Endodermal cell (in vitro differentiated cells): Measurements from ENCODE around the gene ACTN4. TPM values are rescaled to one million over a fixed set of nuclear protein-coding genes. Genes with fewer than 3 reads are reported as not detected.

ENCODE experiments used
- DNase-seq: peaks from one replicate; pipeline ENCODE4 v3.0.0-alpha.2; 2017
- H3K27ac ChIP-seq: 2 replicates; pipeline ENCODE4 v1.5.1; 2013; ENCODE audit warnings: mild to moderate bottlenecking, low read depth, low read length, moderate library complexity
- H3K27me3 ChIP-seq: 2 replicates; pipeline ENCODE4 v1.6.1; 2013; ENCODE audit warnings: mild to moderate bottlenecking, low read length, moderate library complexity; ENCODE audit not compliant: insufficient read depth, control insufficient read depth, poor library complexity, severe bottlenecking
- H3K36me3 ChIP-seq: 2 replicates; pipeline ENCODE4 v1.7.0; 2013; ENCODE audit warnings: mild to moderate bottlenecking, low read length, moderate library complexity; ENCODE audit not compliant: control insufficient read depth, insufficient read depth
- H3K4me1 ChIP-seq: one replicate; pipeline ENCODE4 v1.7.0; 2013; ENCODE audit warnings: low read length; ENCODE audit not compliant: control insufficient read depth, insufficient read depth
- H3K4me3 ChIP-seq: 2 replicates; pipeline ENCODE4 v1.5.1; 2013; ENCODE audit warnings: mild to moderate bottlenecking, low read length, moderate library complexity
- H3K9ac ChIP-seq: 2 replicates; pipeline ENCODE4 v1.6.1; 2013; ENCODE audit warnings: mild to moderate bottlenecking, low read length, moderate library complexity; ENCODE audit not compliant: poor library complexity, severe bottlenecking; ENCODE audit errors: extremely low read depth
- H3K9me3 ChIP-seq: 2 replicates; pipeline ENCODE4 v1.6.1; 2013; ENCODE audit warnings: mild to moderate bottlenecking, low read length, moderate library complexity; ENCODE audit not compliant: control insufficient read depth
- H3K27ac Mint-ChIP-seq: 2 replicates; pipeline ENCODE4 v1.8.0; 2020; ENCODE audit warnings: mixed read lengths
- H3K27me3 Mint-ChIP-seq: 2 replicates; pipeline ENCODE4 v1.8.0; 2021; ENCODE audit warnings: mild to moderate bottlenecking, mixed read lengths; ENCODE audit not compliant: insufficient read depth
- H3K36me3 Mint-ChIP-seq: 2 replicates; pipeline ENCODE4 v1.8.0; 2020; ENCODE audit warnings: low read depth, mixed read lengths
- H3K4me1 Mint-ChIP-seq: 2 replicates; pipeline ENCODE4 v1.8.0; 2020; ENCODE audit warnings: mixed read lengths
- H3K4me3 Mint-ChIP-seq: 2 replicates; pipeline ENCODE4 v1.8.0; 2020; ENCODE audit warnings: mild to moderate bottlenecking, moderate library complexity, mixed read lengths
- H3K9me3 Mint-ChIP-seq: 2 replicates; pipeline ENCODE4 v1.8.0; 2020; ENCODE audit warnings: mild to moderate bottlenecking, mixed read lengths
- WGBS, 2 experiments: methylation state at CpG; one replicate each; pipeline versions ENCODE4 v1.1.5 to v1.1.7; 2013; ENCODE audit warnings: missing lambda C conversion rate in 2 of 2, mixed read lengths in 1 of 2; ENCODE audit not compliant: insufficient coverage in 1 of 2, insufficient read length in 1 of 2; 5-methylcytosine and 5-hydroxymethylcytosine counted together
- total RNA-seq, 2 donors: library from RNA; stranded (reverse); fragmentation: NEBNext Ultra II Directional in 1 of 2; extraction: Animal tissue kit (Norgen Biotek cat#: 25700) in 1 of 2; gene quantifications; 2 replicates in 1 of 2; 3 replicates in 1 of 2; pipeline ENCODE4 v1.2.1, GENCODE V29; 2021
- TF ChIP-seq, protein P1 (sequence below): fragments of 200-600 bp; sonication (generic); conservative IDR thresholded peaks from 2 replicates; pipeline ENCODE4 v1.5.0; 2021; ENCODE audit warnings: antibody characterized with exemption, mild to moderate bottlenecking

The ACTN4 gene
- total RNA-seq, 2 donors from 2014 or later = 378 to 437 TPM

- peak overlapping the region; percentile 90 for H3K27ac Mint-ChIP-seq
- no peaks in the 10 kb centered on the region for H3K9me3 Mint-ChIP-seq
- Histone ChIP-seq H3K4me3 (peak overlapping the region; percentile 99), H3K9me3 (no peaks in the 10 kb centered on the region), H3K27me3 (no peaks in the 10 kb centered on the region), H3K9ac (peak overlapping the region; percentile 71), H3K36me3 (peaks cover 11% of the 10 kb centered on the region), H3K4me1 (peaks cover 10% of the 10 kb centered on the region), H3K27ac (no peak overlapping the region)
- peak; percentile 49 for DNase-seq
- H3K36me3 Mint-ChIP-seq = no peaks in the 10 kb centered on the region
- H3K4me1 Mint-ChIP-seq = peaks cover 47% of the 10 kb centered on the region
- TF ChIP-seq, protein P1, sequence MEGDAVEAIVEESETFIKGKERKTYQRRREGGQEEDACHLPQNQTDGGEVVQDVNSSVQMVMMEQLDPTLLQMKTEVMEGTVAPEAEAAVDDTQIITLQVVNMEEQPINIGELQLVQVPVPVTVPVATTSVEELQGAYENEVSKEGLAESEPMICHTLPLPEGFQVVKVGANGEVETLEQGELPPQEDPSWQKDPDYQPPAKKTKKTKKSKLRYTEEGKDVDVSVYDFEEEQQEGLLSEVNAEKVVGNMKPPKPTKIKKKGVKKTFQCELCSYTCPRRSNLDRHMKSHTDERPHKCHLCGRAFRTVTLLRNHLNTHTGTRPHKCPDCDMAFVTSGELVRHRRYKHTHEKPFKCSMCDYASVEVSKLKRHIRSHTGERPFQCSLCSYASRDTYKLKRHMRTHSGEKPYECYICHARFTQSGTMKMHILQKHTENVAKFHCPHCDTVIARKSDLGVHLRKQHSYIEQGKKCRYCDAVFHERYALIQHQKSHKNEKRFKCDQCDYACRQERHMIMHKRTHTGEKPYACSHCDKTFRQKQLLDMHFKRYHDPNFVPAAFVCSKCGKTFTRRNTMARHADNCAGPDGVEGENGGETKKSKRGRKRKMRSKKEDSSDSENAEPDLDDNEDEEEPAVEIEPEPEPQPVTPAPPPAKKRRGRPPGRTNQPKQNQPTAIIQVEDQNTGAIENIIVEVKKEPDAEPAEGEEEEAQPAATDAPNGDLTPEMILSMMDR = no peak
- H3K4me3 Mint-ChIP-seq = peak overlapping the region; percentile 100
- 2 to 4% methylated on average over 11 to 13 of the region's 13 CpGs for WGBS, 2 experiments
- no peaks in the 10 kb centered on the region for H3K27me3 Mint-ChIP-seq
These were observed 1.4 kb downstream of the ACTN4 start for GRCh38 chr19:38648769-38649304.

DNA sequence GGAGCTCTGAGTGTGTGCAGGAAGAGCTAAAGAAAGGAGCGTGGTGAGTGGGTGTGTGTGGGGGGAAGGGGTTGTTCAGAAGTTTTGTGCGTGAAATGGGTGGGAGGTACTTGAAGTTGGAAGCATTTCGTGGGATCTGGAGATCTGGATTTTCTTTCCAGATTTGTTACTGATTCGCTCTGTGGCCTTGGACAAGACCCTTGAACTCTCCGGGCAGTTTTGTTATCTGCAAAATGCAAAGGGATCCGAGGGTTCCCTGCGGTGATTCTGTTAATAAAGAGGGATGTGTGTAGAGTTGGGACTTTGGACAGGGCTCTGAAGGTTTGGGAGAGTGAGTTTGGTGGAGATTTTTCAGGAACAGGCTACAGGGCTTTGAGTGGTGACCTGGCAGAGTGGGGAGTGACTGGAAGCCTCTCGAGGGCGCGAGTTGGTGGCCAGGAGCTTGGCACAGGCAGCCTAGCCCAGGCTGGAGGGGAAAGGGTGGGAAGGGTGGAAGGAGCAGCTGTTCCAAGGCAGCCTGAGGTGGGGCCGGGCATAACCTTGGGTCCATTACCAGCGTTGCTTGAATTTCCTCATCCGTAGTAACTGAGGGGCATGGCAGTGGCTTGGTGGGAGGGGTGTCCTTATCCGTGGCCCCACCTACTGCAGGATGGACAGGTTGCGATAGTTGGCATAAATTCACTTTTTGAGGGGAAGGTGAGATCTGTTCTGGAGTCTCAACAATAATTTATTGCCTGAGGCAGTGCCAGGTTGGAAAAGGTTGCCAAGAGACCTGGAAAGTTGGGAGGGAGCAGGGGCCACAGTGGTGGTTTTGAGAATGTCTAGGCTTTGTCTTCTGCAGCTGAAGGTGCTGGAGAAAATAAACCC, 2.1 kb downstream of the ACTN4 start:
- Mint-ChIP-seq H3K27ac (peak overlapping the region; percentile 90), H3K4me1 (peaks cover 52% of the 10 kb centered on the region), H3K27me3 (no peaks in the 10 kb centered on the region), H3K36me3 (no peaks in the 10 kb centered on the region), H3K4me3 (peak overlapping the region; percentile 100), H3K9me3 (no peaks in the 10 kb centered on the region)
- TF ChIP-seq, protein P1 = no peak
- DNase-seq = peak; percentile 50
- peak overlapping the region; percentile 99 for H3K4me3 ChIP-seq
- H3K27ac ChIP-seq = no peak overlapping the region
- H3K36me3 ChIP-seq = peaks cover 18% of the 10 kb centered on the region
- no peaks in the 10 kb centered on the region for H3K9me3 ChIP-seq
- peaks cover 12% of the 10 kb centered on the region for H3K4me1 ChIP-seq
- peak overlapping the region; percentile 71 for H3K9ac ChIP-seq
- 19 to 25% methylated on average over 10 to 15 of the region's 15 CpGs for WGBS, 2 experiments
- no peaks in the 10 kb centered on the region for H3K27me3 ChIP-seq

GRCh38 chr19:38650172-38650775, 2.8 kb downstream of the ACTN4 start:
- peaks cover 59% of the 10 kb centered on the region for H3K4me1 Mint-ChIP-seq
- H3K27ac Mint-ChIP-seq = peak overlapping the region; percentile 90
- TF ChIP-seq, protein P1 = no peak
- Histone ChIP-seq H3K4me3 (peak overlapping the region; percentile 99), H3K9me3 (no peaks in the 10 kb centered on the region), H3K4me1 (peaks cover 18% of the 10 kb centered on the region), H3K9ac (peak overlapping the region; percentile 71), H3K27ac (no peak overlapping the region), H3K36me3 (peaks cover 25% of the 10 kb centered on the region), H3K27me3 (no peaks in the 10 kb centered on the region)
- no peaks in the 10 kb centered on the region for H3K36me3 Mint-ChIP-seq
- H3K4me3 Mint-ChIP-seq = peak overlapping the region; percentile 100
- DNase-seq = peak; percentile 69
- no peaks in the 10 kb centered on the region for H3K9me3 Mint-ChIP-seq
- 39 to 40% methylated on average over 1 to 8 of the region's 8 CpGs for WGBS, 2 experiments
- H3K27me3 Mint-ChIP-seq = no peaks in the 10 kb centered on the region
